Neural cell (in vitro differentiated cells): ENCODE data around the gene SLC16A13.

Experiments used
- EZH2 ChIP-seq: fragments of 200-600, 300-800 bp; shearing (Covaris generic), sonication (generic); IDR thresholded peaks from 2 replicates; pipeline ENCODE4 v1.6.1; 2014; ENCODE audit warnings: antibody characterized with exemption, low read length, borderline replicate concordance, mild to moderate bottlenecking; ENCODE audit not compliant: insufficient read depth, poor library complexity, severe bottlenecking
- POLR2AphosphoS5 ChIP-seq: IDR thresholded peaks from 2 replicates; pipeline ENCODE4 v1.6.1; 2012
- TF ChIP-seq, protein P1 (sequence below): fragments of 450-650 bp; IDR thresholded peaks from 2 replicates; pipeline ENCODE4 v1.5.1; 2014; ENCODE audit warnings: antibody characterized with exemption, mild to moderate bottlenecking, moderate library complexity; ENCODE audit not compliant: poor library complexity, severe bottlenecking

DNA sequence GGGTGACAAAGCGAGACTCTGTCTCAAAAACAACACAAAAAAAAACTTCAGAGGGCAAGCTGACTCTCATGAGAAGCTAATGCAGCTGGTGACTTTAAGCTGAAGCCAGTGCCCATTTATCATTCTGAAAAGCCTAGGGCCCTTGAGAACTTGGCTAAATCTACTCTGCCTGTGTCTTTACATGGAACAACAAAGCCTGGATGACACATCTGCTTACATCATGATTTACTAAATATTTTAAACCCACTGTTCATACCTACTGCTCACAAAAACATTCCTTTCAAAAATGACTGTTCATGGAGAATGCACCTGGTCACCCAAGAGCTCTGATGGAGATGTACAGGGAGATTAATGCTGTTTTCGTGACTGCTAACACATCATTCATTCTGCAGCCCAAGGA, 46.0 kb upstream of the SLC16A13 start:
- TF ChIP-seq, protein P1, sequence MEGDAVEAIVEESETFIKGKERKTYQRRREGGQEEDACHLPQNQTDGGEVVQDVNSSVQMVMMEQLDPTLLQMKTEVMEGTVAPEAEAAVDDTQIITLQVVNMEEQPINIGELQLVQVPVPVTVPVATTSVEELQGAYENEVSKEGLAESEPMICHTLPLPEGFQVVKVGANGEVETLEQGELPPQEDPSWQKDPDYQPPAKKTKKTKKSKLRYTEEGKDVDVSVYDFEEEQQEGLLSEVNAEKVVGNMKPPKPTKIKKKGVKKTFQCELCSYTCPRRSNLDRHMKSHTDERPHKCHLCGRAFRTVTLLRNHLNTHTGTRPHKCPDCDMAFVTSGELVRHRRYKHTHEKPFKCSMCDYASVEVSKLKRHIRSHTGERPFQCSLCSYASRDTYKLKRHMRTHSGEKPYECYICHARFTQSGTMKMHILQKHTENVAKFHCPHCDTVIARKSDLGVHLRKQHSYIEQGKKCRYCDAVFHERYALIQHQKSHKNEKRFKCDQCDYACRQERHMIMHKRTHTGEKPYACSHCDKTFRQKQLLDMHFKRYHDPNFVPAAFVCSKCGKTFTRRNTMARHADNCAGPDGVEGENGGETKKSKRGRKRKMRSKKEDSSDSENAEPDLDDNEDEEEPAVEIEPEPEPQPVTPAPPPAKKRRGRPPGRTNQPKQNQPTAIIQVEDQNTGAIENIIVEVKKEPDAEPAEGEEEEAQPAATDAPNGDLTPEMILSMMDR = no peak
- no peak for TF ChIP-seq POLR2AphosphoS5
- TF ChIP-seq EZH2 = no peak
